SH-SY5Y (cell line): Measurements from ENCODE around the gene C2orf81.

ENCODE experiments used
- GATA2 ChIP-seq: IDR thresholded peaks from 2 replicates; pipeline ENCODE4 v1.6.1; 2011; ENCODE audit warnings: mild to moderate bottlenecking, low read depth, low read length
- GATA3 ChIP-seq: IDR thresholded peaks from 2 replicates; pipeline ENCODE4 v1.6.1; 2011; ENCODE audit warnings: low read depth, mild to moderate bottlenecking, low read length, moderate library complexity

- TF ChIP-seq GATA2 = no peak
- TF ChIP-seq GATA3 = no peak
Measured at GRCh38 chr2:74419345-74419744, 2.1 kb downstream of the C2orf81 start.
